Measurements from ENCODE around the gene ETV6.

Gene ETV6

GRCh38 chr12:11758510-11759493, 109.3 kb downstream of the ETV6 start:
- H3K79me2 ChIP-seq (ENCODE audit: insufficient read depth, low read depth) = no peaks in the 10 kb centered on the region
- peak overlapping the region; percentile 50; the same call in 1 of the 2 replicates for H3K27ac ChIP-seq
- no peak overlapping the region for H3K4me3 ChIP-seq (IDR thresholded peaks at IDR 0.05; ENCODE audit: insufficient read depth, low read depth, low read length)
- H3K36me3 ChIP-seq (ENCODE audit: insufficient read depth) = no peaks in the 10 kb centered on the region
- no peak overlapping the region for H2AFZ ChIP-seq (ENCODE audit: low read depth)
- H4K20me1 ChIP-seq (ENCODE audit: insufficient read depth) = no peaks in the 10 kb centered on the region
- TF ChIP-seq, protein P1, sequence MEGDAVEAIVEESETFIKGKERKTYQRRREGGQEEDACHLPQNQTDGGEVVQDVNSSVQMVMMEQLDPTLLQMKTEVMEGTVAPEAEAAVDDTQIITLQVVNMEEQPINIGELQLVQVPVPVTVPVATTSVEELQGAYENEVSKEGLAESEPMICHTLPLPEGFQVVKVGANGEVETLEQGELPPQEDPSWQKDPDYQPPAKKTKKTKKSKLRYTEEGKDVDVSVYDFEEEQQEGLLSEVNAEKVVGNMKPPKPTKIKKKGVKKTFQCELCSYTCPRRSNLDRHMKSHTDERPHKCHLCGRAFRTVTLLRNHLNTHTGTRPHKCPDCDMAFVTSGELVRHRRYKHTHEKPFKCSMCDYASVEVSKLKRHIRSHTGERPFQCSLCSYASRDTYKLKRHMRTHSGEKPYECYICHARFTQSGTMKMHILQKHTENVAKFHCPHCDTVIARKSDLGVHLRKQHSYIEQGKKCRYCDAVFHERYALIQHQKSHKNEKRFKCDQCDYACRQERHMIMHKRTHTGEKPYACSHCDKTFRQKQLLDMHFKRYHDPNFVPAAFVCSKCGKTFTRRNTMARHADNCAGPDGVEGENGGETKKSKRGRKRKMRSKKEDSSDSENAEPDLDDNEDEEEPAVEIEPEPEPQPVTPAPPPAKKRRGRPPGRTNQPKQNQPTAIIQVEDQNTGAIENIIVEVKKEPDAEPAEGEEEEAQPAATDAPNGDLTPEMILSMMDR (conservative IDR thresholded peaks at IDR 0.05; ENCODE audit: low read depth, low read length) = no peak
- peak overlapping the region; percentile 66 for H3K4me2 ChIP-seq
- no peaks in the 10 kb centered on the region for H3K27me3 ChIP-seq (ENCODE audit: insufficient read depth, low read depth)
- H3K4me1 ChIP-seq (ENCODE audit: low read depth, poor library complexity, severe bottlenecking) = peaks cover 99% of the 10 kb centered on the region
- no peak overlapping the region for H3K9ac ChIP-seq

- Histone ChIP-seq H3K79me2 (ENCODE audit: insufficient read depth, low read depth) (0 out of 2 replicates have a peak, but pooled peaks cover 5% of the 10 kb centered on the region), H3K27ac (no peak overlapping the region), H3K9ac (no peak overlapping the region), H3K36me3 (ENCODE audit: insufficient read depth) (no peaks in the 10 kb centered on the region), H3K4me2 (peak overlapping the region; percentile 66; the same call in 1 of the 2 replicates), H3K4me3 (IDR thresholded peaks at IDR 0.05; ENCODE audit: insufficient read depth, low read depth, low read length) (no peak overlapping the region), H3K4me1 (ENCODE audit: low read depth, poor library complexity, severe bottlenecking) (peaks cover 100% of the 10 kb centered on the region), H4K20me1 (ENCODE audit: insufficient read depth) (no peaks in the 10 kb centered on the region), H2AFZ (ENCODE audit: low read depth) (no peak overlapping the region), H3K27me3 (ENCODE audit: insufficient read depth, low read depth) (no peaks in the 10 kb centered on the region)
- TF ChIP-seq, protein P1 (conservative IDR thresholded peaks at IDR 0.05; ENCODE audit: low read depth, low read length) = no peak
Observed at GRCh38 chr12:11759494-11759878, 110.0 kb downstream of the ETV6 start.

GRCh38 chr12:11759899-11760298, 110.4 kb downstream of the ETV6 start:
- no peaks in the 10 kb centered on the region for H3K27me3 ChIP-seq (ENCODE audit: insufficient read depth, low read depth)
- H3K9ac ChIP-seq = no peak overlapping the region
- 0 out of 2 replicates have a peak, but pooled peaks cover 7% of the 10 kb centered on the region for H3K79me2 ChIP-seq (ENCODE audit: insufficient read depth, low read depth)
- no peak overlapping the region for H3K27ac ChIP-seq
- H2AFZ ChIP-seq (ENCODE audit: low read depth) = no peak overlapping the region
- no peak overlapping the region for H3K4me3 ChIP-seq (IDR thresholded peaks at IDR 0.05; ENCODE audit: insufficient read depth, low read depth, low read length)
- no peaks in the 10 kb centered on the region for H3K36me3 ChIP-seq (ENCODE audit: insufficient read depth)
- no peaks in the 10 kb centered on the region for H4K20me1 ChIP-seq (ENCODE audit: insufficient read depth)
- H3K4me2 ChIP-seq = peak overlapping the region; percentile 66; the same call in 1 of the 2 replicates
- TF ChIP-seq, protein P1 (conservative IDR thresholded peaks at IDR 0.05; ENCODE audit: low read depth, low read length) = no peak
- H3K4me1 ChIP-seq (ENCODE audit: low read depth, poor library complexity, severe bottlenecking) = peaks cover 100% of the 10 kb centered on the region

DNA sequence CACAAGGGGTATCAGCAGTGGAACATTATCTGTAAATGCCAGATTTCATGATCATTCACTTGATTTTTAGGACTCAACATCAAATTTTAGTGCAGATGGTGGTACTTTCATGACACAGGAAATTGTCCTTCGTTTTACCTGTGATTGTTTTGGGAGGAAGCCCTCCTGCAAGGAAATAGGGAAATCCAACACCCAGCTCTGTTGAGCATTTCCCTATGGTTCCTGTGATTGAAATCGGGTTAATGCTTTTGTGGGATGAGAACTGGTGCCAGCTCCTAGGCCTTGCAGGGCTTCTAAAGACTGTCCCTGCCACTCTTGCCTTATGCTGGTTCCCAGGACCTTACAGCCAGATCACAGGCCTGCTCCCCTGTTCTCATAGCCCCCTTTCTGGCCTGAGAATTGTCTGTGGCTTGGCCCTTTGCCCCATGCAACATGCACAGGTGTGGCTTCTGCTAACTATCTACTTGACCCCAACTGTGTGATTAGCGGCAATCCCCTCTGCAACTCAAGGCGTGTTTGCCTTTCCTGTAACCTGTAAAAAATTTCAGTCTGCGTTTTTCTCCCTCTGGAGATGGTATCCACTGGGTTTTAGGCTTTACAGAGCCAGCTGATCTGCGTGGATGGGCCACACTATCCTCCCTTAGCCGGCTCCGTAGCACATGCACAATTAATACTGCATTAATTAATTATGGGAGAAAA, 112.5 kb downstream of the ETV6 start:
- Histone ChIP-seq H3K4me2 (peak overlapping the region; percentile 97), H3K9ac (peak overlapping the region; percentile 54; the same call in 1 of the 2 replicates), H3K27ac (peak overlapping the region; percentile 95), H3K36me3 (ENCODE audit: insufficient read depth) (no peaks in the 10 kb centered on the region), H4K20me1 (ENCODE audit: insufficient read depth) (no peaks in the 10 kb centered on the region), H3K4me1 (ENCODE audit: low read depth, poor library complexity, severe bottlenecking) (peaks cover 100% of the 10 kb centered on the region), H3K4me3 (IDR thresholded peaks at IDR 0.05; ENCODE audit: insufficient read depth, low read depth, low read length) (peak overlapping the region; percentile 57), H3K27me3 (ENCODE audit: insufficient read depth, low read depth) (no peaks in the 10 kb centered on the region), H3K79me2 (ENCODE audit: insufficient read depth, low read depth) (0 out of 2 replicates have a peak, but pooled peaks cover 7% of the 10 kb centered on the region), H2AFZ (ENCODE audit: low read depth) (peak overlapping the region; percentile 24; the same call in 1 of the 2 replicates)
- TF ChIP-seq, protein P1 (conservative IDR thresholded peaks at IDR 0.05; ENCODE audit: low read depth, low read length) = no peak

Measured in KMS-11 (cell line).